Lower leg skin (tissue), 4 donors: ENCODE measurements around the gene SERPINI1. TPM values are rescaled to one million over a fixed set of nuclear protein-coding genes. Genes with fewer than 3 reads are reported as not detected.

Experiments
- DNase-seq, 2 donors: peaks; one replicate each; pipeline ENCODE4 v3.0.0-alpha.2; 2019; ENCODE audit warnings: low spot score in 2 of 2
- H3K4me3 ChIP-seq: fragments of 200-600 bp; sonication (generic); 2 replicates; pipeline ENCODE4 v1.5.1; 2017; ENCODE audit warnings: mild to moderate bottlenecking, low read depth; ENCODE audit not compliant: poor library complexity, severe bottlenecking
- POLR2A ChIP-seq, 2 donors: fragments of 450-650 bp; IDR thresholded peaks; one replicate each; pipeline ENCODE4 v1.6.1; 2016 to 2017; ENCODE audit warnings: antibody characterized with exemption in 2 of 2, mild to moderate bottlenecking in 1 of 2, moderate library complexity in 1 of 2
- WGBS, 2 donors: methylation state at CpG; one replicate each; pipeline ENCODE4 v1.1.5; 2018; 5-methylcytosine and 5-hydroxymethylcytosine counted together
- intact Hi-C: fragments of 100-400 bp; cut with DNase I; formaldehyde crosslinking; loops from one replicate; pipeline ENCODE4 v1.15.0; 2023; ENCODE audit warnings: low total_unique reads
- total RNA-seq, 4 donors: library from RNA; depleted of rRNA; stranded (reverse); fragments of >200 nt; gene quantifications; one replicate each; pipeline ENCODE4 v1.1.0, GENCODE V29; 2016
- TF ChIP-seq, protein P1 (sequence below), 3 donors: fragments of 450-650 bp; IDR thresholded peaks; one replicate each; pipeline ENCODE4 v1.5.1; 2016; ENCODE audit warnings: antibody characterized with exemption in 3 of 3, mild to moderate bottlenecking in 3 of 3, moderate library complexity in 2 of 3

Gene SERPINI1
- total RNA-seq, 4 donors from 2014 or later = 0.42 to 6.2 (median 2.3) TPM

DNA sequence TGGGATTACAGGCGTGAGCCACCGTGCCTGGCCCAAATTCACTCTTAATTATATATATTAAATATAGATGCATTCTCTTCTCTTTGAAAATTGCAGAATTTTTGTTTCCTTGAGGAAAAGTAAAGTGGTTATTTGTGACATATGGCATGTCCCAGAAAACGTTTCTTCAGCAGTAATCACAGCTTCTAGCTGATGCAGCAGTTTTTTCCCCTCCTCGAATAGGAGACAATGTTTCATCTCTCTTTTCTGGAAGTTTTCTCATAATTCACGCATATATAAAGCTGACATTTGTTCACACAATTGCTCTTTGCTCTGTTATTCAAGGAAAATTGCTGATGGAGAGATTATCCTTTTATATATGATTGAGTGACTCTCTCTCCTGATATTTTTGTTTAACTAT lies 99.8 kb downstream of the SERPINI1 start:
- intact Hi-C loops = no loop called here
- TF ChIP-seq POLR2A (IDR thresholded peaks at IDR 0.05) = no peak
- TF ChIP-seq, protein P1, sequence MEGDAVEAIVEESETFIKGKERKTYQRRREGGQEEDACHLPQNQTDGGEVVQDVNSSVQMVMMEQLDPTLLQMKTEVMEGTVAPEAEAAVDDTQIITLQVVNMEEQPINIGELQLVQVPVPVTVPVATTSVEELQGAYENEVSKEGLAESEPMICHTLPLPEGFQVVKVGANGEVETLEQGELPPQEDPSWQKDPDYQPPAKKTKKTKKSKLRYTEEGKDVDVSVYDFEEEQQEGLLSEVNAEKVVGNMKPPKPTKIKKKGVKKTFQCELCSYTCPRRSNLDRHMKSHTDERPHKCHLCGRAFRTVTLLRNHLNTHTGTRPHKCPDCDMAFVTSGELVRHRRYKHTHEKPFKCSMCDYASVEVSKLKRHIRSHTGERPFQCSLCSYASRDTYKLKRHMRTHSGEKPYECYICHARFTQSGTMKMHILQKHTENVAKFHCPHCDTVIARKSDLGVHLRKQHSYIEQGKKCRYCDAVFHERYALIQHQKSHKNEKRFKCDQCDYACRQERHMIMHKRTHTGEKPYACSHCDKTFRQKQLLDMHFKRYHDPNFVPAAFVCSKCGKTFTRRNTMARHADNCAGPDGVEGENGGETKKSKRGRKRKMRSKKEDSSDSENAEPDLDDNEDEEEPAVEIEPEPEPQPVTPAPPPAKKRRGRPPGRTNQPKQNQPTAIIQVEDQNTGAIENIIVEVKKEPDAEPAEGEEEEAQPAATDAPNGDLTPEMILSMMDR (IDR thresholded peaks at IDR 0.05) = no peak
- 84% methylated on average over 5 of the region's 5 CpGs for WGBS, 2 donors
- H3K4me3 ChIP-seq = no peak overlapping the region
- no peak for DNase-seq

DNA sequence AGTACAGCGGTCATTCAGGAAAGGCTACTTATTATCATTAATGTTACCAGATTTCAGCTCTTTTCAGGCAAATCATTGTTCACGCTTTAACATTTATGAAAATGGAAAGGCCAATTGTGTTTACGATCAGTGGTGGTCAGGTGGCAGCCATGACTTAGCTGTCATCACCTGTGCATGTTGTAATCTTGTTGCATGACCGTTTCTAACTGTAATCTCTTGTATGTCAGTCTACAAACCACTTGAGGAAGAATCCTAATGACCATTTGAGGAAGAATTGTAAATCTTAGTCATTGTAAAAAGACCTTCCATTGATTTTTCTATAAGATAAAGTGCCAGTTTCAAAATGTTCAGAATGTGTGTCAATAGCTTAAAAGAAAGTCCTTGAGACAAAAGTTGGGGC lies 100.4 kb downstream of the SERPINI1 start:
- no peak for DNase-seq
- no peak overlapping the region for H3K4me3 ChIP-seq
- intact Hi-C loops = no loop called here
- WGBS, 2 donors = 87 to 91% methylated on average over 4 of the region's 4 CpGs
- TF ChIP-seq, protein P1 (IDR thresholded peaks at IDR 0.05) = no peak
- no peak for TF ChIP-seq POLR2A (IDR thresholded peaks at IDR 0.05)

DNA sequence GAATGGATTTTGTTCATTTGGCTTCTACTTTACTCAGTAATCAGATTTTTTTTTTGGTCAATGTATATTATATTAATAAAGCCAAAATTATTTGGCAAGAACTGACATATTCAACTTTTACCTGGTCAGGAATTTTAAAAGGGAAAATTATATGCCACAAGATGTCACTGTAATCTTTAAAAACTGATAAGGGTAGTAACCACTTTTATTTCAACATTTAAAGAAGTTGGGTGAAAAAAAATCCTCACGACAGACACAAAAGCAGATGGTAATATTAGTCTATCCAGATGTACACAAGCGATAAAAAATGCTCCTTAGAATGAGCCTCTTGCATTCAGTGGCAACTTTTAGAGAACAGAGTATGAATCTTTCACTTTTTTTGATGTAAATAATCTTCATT lies 101.9 kb downstream of the SERPINI1 start:
- WGBS, 2 donors = 46 to 49% methylated on average over 2 of the region's 2 CpGs
- no peak for DNase-seq
- no peak for TF ChIP-seq POLR2A (IDR thresholded peaks at IDR 0.05)
- TF ChIP-seq, protein P1 (IDR thresholded peaks at IDR 0.05) = no peak
- H3K4me3 ChIP-seq = no peak overlapping the region
- intact Hi-C loops = no loop called here

DNA sequence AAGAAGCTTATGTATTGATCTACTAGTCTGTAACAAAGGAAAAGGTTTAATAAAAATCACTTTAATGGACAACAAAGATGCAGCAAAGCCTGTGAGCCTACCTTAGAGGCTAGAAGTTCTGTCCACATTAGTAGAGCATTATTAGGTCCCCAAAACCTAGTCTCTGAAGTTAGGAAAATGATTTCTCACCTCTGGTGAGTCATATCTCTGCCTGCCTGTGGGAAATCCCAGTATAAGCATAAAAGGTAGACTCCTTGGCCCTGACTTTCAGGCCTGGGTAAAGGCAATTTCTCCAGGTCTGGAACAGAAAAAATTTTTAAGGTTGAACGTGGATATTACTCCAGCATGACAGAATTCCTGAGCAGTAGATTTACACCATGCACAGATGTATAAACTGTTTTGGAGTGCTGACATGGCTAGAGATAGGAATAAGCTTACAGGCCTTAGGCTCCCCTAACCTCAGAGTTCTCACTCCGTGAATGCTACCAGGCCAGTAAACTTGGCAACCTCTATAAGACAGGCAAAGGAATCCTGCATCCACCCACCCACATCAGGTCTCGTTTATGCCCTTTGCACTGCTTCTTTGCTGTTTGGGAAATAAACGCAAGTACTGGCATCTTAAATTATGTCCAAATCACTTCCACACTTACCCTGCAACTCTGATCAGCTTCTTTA lies 104.1 kb downstream of the SERPINI1 start:
- H3K4me3 ChIP-seq = no peak overlapping the region
- TF ChIP-seq, protein P1 (IDR thresholded peaks at IDR 0.05) = no peak
- 40% methylated on average over 4 of the region's 4 CpGs for WGBS, 2 donors
- DNase-seq = no peak
- intact Hi-C loops = no loop called here

DNA sequence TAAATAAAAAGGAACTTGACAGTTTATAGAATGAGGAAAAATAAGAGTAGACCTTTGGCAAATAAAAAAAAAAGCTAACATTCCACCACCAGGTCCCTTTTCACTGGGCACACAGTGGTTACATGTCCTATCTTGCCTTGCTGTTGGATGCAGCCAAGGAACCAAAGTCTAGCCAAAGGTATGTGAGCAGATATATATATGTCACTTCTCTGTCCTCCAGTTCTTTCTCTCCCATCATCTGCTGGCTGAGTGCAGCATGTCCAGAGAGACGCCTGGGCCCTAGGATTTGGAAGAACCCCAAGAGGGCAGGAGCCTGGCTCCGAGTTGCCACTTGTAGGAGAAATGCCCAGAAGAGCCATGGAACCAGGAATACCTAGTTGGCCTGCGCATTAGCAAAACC lies 104.7 kb downstream of the SERPINI1 start:
- WGBS, 2 donors = 67 to 86% methylated on average over 3 of the region's 3 CpGs
- no peak overlapping the region for H3K4me3 ChIP-seq
- DNase-seq = no peak
- TF ChIP-seq, protein P1 (IDR thresholded peaks at IDR 0.05) = no peak
- TF ChIP-seq POLR2A (IDR thresholded peaks at IDR 0.05) = no peak
- intact Hi-C loops = no loop called here

DNA sequence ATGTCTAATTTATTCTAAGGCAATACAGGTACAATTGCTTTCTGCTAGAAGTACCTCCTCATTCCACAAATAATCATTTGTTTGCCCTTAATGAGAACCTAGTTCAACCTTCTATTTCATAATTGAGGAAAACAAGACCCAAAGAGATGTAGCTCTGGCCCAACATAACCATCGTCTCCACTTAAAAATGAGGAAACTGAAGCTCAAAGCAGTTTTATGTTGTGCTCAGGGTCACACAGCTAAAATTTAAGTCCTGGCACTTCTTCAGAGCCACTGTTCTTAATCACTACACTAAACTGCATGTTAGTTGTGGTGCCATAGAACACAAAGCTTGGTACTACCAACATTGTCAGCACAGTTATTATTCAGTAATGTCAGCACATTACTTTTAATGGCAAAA lies 108.0 kb downstream of the SERPINI1 start:
- TF ChIP-seq, protein P1 (IDR thresholded peaks at IDR 0.05) = no peak
- TF ChIP-seq POLR2A (IDR thresholded peaks at IDR 0.05) = no peak
- intact Hi-C loops = no loop called here
- 79 to 91% methylated on average over 1 of the region's 1 CpG for WGBS, 2 donors
- DNase-seq = no peak
- no peak overlapping the region for H3K4me3 ChIP-seq
